Anterior cingulate cortex (tissue), 58 donors: Measurements from ENCODE around the gene TENT5C.
A peak's percentile ranks its signal among the peaks of the same experiment; 100 is the strongest.

Source experiments
- DNase-seq, 58 donors: peaks; one replicate each; lab custom pipeline; 2025; lab: John Stamatoyannopoulos, UW

Gene TENT5C

DNA sequence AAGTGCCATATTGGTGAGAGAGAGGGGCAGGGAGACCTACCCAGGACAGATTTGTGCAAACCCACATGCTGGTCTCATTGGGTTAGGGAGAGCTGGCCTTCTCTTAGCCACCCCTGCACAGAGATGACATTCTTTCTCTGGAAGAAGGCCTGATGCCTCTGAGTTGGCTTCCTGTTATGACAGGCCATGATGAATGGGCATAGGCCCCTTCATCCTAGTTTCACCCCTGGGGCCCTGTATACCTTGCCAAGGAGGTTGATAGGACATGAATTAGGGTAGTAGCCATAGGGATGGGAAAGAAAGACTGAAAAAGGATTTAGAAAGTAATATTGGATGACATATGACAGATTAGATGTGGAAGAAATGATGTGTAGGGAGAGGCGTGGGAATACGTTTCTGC lies 46.6 kb downstream of the TENT5C start:
- no peak for DNase-seq

DNA sequence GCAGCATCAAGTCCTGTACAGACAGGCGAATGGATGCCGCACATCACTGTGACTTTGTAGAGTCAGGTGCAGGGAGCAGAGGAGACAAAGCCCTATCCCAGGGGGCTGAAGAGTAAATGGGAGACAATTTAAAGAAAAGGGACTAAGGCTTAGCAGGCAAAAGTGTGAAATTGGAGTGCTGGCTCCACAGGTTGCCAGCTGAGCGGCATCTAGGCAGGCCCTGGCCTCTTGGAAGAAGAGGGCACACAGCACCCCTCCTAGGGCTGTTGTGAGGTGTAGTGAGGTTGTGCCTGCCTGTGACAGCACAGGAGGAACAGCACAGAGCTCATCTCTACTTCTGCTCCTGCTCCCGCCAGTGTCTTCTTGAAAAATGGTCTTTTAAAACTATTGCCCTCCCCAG lies 47.3 kb downstream of the TENT5C start:
- no peak for DNase-seq

- no peak for DNase-seq
Measured at GRCh38 chr1:117653732-117654492, 48.1 kb downstream of the TENT5C start.

- DNase-seq: no peak
Measured at GRCh38 chr1:117654493-117655219, 48.8 kb downstream of the TENT5C start.

GRCh38 chr1:117655220-117655577 lies 49.4 kb downstream of the TENT5C start:
- DNase-seq: no peak

DNA sequence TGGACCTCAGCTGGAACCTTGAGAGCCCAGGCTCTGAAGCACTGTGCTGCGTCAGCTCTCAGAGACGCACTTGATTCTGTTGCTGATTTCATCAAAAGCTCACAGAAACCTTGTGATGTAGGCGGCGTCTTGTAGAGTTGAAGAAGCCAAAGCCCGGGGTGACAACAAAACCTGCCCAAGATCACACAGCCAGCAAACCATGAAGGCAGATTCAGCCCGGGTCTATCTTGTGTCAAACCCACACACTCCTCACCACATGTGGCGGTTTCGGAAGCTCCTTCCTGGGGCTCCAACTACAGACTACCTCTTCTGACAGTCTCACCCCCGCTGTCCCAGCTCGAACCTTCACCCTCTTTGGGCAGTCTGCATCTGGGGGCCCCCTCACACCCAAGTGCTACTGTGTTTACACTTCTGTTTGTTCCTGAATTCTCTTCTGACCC lies 50.4 kb downstream of the TENT5C start:
- no peak for DNase-seq

DNA sequence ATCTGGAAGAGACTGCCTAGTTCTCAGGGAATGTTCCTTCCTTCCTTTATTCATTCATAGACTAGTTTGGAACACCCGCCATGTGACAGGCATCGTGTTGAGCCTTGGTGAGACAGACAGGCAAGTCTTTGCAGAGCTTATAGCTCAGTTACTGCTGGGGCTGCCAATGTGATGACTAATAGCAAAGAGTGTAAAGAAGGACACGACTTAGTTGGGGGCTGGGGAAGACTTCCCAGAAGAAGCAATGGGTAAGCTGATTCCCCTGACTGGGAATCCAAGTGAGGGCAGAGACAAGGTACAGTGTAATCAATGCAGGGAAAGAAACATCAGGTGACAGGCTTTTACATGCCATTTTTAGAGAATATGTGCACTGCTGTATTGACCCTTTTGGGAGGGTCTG lies 51.2 kb downstream of the TENT5C start:
- peak in 1 of 58 donors; percentile 13 for DNase-seq

- no peak for DNase-seq
Measured at GRCh38 chr1:117657949-117658660, 52.3 kb downstream of the TENT5C start.

- no peak for DNase-seq
Measured at GRCh38 chr1:117658676-117659075, 52.8 kb downstream of the TENT5C start.

- DNase-seq: no peak
Measured at GRCh38 chr1:117659550-117660270, 53.9 kb downstream of the TENT5C start.

DNA sequence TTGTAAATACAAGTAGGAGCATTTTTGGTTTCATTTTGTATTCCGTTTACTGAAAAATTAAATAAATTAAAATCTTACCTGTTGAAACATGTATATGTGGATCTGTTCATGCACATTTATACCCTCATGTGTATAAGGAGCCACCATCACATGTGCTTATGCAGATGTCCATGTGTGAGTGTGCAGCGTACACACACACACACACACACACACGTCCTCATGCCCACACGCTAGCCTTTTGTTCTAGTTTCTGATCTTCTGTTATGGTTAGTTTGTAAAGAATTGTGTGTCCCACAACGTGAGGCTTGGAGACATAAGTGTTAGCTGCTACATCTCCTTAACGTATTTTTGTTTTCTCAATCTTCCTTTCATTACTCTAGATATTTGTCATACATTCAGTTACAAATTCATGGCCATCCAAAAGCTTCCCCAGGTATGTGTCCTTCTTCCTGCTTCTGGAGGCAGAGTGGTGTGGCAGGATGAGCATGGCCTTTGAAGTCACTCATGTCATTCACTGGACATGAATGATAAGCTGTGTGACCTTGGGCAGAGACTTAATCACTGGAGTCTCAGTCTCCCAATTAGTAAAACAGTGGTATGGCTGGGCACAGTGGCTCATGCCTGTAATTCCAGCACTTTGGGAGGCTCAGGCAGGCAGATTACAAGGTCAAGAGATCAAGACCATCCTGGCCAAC lies 54.6 kb downstream of the TENT5C start:
- no peak for DNase-seq

DNA sequence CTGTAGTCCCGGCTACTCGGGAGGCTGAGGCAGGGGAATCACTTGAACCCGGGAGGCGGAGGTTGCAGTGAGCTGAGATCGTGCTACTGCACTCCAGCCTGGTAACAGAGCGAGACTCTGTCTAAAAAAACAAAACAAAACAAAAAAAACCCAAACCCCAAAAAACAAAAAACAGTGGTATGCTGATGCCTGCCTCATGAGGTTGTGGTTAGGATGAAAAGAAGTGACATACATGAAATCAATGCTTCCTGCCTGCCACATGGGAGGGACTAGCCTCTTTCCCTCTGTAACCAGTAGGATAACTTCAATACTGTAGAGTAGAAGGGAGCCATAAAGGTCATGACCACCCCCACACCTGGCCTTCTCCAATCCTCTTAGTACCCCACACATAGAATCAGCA lies 55.2 kb downstream of the TENT5C start:
- no peak for DNase-seq

DNA sequence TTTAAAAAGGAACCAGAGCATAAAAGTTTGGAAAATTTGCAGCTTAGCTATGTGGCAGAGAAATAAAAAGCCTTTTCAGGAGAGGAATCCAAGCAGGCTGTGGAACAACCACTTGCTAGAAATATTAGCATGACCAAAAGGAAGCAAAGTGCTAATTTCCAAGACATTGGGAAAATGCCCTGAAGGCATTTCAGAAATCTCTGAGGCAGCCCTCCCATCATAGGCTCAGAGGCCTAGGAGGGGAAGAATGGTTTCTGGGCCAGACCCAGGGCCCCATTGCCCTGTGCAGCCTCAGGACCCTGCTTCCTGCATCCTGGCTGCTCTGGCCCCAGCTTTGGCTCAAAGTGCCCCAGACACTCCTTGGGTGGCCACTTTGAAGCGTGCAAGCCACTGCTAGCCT lies 56.8 kb downstream of the TENT5C start:
- no peak for DNase-seq

- DNase-seq: no peak
Measured at GRCh38 chr1:117663156-117663902, 57.5 kb downstream of the TENT5C start.

DNA sequence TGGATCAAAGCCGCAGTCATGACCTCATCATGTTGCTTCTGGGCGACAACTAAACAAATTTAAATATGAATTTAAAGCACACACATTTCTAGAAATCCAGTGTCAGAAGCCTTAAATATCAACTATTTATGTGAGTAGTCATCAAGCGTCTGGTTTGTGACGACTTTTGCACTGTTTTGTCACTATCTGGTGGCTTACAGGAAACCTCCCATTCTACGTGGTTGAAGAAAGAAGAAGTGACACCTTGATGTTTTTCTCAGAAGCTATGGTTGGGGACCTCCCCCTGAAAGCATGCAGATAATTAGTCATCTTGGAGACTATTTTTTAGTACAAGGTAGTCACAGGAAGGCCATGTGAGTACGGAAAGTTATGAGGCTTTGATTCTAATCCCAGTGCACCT lies 58.5 kb downstream of the TENT5C start:
- no peak for DNase-seq

GRCh38 chr1:117665556-117666270 lies 59.9 kb downstream of the TENT5C start:
- no peak for DNase-seq

GRCh38 chr1:117669572-117669971 lies 63.7 kb downstream of the TENT5C start:
- DNase-seq: no peak

GRCh38 chr1:117670976-117671780 lies 65.3 kb downstream of the TENT5C start:
- DNase-seq: no peak
